PC-3 (cell line): ENCODE measurements around the gene STRBP.

Experiments
- EZH2phosphoT487 ChIP-seq: fragments of 300-600 bp; sonication (generic); IDR thresholded peaks from 2 replicates; pipeline ENCODE4 v1.6.1; 2018; ENCODE audit warnings: mild to moderate bottlenecking, antibody characterized with exemption, low read length, borderline replicate concordance
- TF ChIP-seq, protein P1 (sequence below): fragments of 300-600 bp; sonication (generic); conservative IDR thresholded peaks from 2 replicates; pipeline ENCODE4 v1.5.1; 2017; ENCODE audit warnings: antibody characterized with exemption, low read depth, mild to moderate bottlenecking, low read length

DNA sequence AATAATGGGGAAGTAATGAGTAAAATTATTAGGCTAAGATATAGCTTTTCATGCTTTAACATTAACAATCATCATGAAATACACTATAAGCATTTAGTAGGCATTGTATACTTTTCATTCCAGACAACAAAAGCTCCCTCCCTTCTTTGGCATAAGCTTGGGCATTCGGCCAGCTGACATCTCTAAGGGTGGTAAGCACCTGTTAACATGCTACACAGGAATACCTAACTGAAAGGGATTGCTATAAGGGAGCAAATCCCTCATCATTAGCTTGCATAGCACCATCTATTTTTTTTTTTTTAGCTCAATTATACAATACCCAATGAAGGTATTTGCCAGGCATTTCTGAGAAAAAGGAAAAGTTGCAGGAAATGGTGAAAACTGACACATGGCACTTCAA is 16.6 kb downstream of the STRBP start:
- TF ChIP-seq, protein P1, sequence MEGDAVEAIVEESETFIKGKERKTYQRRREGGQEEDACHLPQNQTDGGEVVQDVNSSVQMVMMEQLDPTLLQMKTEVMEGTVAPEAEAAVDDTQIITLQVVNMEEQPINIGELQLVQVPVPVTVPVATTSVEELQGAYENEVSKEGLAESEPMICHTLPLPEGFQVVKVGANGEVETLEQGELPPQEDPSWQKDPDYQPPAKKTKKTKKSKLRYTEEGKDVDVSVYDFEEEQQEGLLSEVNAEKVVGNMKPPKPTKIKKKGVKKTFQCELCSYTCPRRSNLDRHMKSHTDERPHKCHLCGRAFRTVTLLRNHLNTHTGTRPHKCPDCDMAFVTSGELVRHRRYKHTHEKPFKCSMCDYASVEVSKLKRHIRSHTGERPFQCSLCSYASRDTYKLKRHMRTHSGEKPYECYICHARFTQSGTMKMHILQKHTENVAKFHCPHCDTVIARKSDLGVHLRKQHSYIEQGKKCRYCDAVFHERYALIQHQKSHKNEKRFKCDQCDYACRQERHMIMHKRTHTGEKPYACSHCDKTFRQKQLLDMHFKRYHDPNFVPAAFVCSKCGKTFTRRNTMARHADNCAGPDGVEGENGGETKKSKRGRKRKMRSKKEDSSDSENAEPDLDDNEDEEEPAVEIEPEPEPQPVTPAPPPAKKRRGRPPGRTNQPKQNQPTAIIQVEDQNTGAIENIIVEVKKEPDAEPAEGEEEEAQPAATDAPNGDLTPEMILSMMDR = no peak
- TF ChIP-seq EZH2phosphoT487 = no peak
